Breast epithelium (tissue), 3 donors: Measurements from ENCODE around the gene ARHGAP36.

Source experiments
- CTCF ChIP-seq, 3 donors: fragments of 450-650 bp; IDR thresholded peaks; one replicate each; pipeline ENCODE4 v1.5.1; 2016 to 2017; ENCODE audit warnings: antibody characterized with exemption in 3 of 3, mild to moderate bottlenecking in 3 of 3, moderate library complexity in 3 of 3
- POLR2A ChIP-seq: fragments of 450-650 bp; IDR thresholded peaks from one replicate; pipeline ENCODE4 v1.6.1; 2016; ENCODE audit warnings: antibody characterized with exemption, mild to moderate bottlenecking, moderate library complexity
- POLR2AphosphoS5 ChIP-seq, 3 donors: sonication (generic); formaldehyde crosslinking; IDR thresholded peaks; one replicate each; pipeline ENCODE4 v1.6.1; 2017; ENCODE audit warnings: antibody characterized with exemption in 3 of 3

- TF ChIP-seq CTCF (IDR thresholded peaks at IDR 0.05) (no peak), POLR2AphosphoS5 (IDR thresholded peaks at IDR 0.05) (no peak), POLR2A (no peak)
Observed at GRCh38 chrX:131040781-131041180, 17.4 kb upstream of the ARHGAP36 start.
